HG03060 (cell line): ENCODE results near the gene KCTD19.

ENCODE experiments used
- ATAC-seq: cut with Tn5 transposase; IDR thresholded peaks from one replicate; pipeline ENCODE4 v1.9.1; 2021; ENCODE audit warnings: low read depth, moderate number of reproducible peaks; ENCODE audit not compliant: unreplicated experiment

The KCTD19 gene

GRCh38 chr16:67284699-67285646 is 41.6 kb downstream of the KCTD19 start:
- no peak for ATAC-seq

GRCh38 chr16:67283826-67284555 is 42.5 kb downstream of the KCTD19 start:
- ATAC-seq, result no peak

- no peak for ATAC-seq
These were observed 43.3 kb downstream of the KCTD19 start for GRCh38 chr16:67283039-67283825.

DNA sequence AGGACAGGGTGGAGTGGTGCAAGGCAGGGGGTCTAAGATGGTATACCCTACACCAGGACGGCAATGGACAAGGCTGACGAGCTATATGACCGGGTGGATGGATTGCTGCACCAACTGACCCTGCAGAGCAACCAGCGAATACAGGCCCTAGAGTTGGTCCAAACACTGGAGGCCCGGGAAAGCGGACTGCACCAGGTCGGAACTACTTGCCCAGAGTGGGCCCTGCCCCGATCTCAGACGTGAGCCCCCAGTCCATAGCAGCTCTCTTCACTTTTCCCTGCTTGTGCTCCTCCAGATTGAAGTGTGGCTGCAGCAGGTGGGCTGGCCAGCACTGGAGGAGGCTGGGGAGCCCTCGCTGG is 44.1 kb downstream of the KCTD19 start:
- no peak for ATAC-seq

- no peak for ATAC-seq
These were observed 44.8 kb downstream of the KCTD19 start for GRCh38 chr16:67281536-67282446.

GRCh38 chr16:67280090-67281015 is 46.2 kb downstream of the KCTD19 start:
- no peak for ATAC-seq

- no peak for ATAC-seq
These were observed 47.0 kb downstream of the KCTD19 start, which contains the start of gene PLEKHG4 for GRCh38 chr16:67279296-67280089. TSS of gene PLEKHG4 (plus strand) at chr16:67279532. CDS start at chr16:67280045, 513 bp downstream.

- no peak for ATAC-seq
These were observed 47.7 kb downstream of the KCTD19 start for GRCh38 chr16:67278773-67279295.

DNA sequence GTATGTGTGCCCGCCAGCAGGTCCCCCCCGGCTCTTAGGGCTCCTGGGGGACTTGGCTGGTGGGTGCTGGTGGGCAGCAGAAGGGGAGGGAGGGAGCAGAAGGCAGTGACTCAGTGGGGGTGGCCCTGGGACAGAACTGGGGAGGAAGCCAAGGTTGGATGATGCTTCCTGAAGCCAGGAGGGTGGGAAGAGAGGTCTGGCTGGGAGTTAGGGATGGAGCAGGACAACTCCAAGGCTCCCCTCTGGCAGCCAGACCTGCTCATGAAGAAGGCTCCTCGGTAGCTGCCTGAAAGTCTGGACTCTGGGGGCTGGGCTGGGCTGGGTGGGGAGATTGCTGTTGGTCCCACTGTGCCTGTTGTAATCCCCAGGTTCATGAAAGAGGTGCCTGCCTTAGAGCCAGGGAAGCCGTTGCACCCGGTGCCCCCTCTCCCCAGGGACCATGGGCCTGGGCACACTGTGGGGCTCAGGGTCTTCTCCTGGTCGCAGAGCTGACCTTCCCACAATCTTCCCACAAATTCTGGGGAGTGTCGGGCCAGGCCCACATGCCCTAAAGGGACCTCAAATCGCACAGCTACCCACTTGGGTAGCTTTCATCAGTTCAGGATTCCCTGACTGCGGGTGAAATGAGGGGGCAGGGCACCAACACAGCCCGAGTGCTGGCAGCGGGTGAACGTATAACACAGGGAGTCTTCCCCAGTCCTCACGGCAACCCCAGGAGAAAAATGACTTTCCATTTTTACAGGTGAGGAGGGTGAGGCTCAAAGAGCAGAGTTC is 48.4 kb downstream of the KCTD19 start:
- no peak for ATAC-seq

DNA sequence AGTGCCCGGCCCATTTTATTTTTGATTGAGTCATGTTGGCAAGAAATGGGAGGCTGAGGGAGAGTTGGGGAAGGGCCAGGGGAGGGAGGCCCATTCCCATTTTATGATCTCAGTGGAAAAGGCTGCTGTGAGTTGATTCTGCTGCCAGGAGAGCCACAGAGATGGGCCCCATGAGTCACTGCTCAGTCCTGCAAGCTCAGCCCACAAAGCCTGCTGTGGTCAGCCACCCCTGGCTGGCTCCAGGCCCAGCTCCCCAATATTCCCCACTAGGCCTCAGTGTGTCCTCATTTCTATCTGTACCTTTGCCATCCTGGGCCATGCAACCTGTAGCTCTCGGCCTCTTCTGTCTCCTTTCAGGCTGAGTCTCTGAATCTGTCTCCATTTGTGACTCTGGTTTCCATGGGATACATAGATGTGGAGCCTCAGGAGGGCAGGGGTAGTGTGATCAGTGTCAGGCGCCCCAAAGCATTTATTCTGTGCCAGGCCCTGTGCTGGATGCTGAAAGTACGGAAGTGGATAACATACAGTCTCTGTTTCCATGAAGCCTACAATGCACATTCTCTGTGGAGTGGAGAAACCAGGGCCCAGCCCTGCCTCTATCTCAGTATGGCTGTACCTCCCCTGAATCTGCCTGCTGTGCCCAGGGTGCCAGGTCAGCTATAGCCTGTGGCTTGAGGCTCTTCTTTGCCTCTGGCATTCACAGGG is 49.1 kb downstream of the KCTD19 start:
- ATAC-seq, result no peak

DNA sequence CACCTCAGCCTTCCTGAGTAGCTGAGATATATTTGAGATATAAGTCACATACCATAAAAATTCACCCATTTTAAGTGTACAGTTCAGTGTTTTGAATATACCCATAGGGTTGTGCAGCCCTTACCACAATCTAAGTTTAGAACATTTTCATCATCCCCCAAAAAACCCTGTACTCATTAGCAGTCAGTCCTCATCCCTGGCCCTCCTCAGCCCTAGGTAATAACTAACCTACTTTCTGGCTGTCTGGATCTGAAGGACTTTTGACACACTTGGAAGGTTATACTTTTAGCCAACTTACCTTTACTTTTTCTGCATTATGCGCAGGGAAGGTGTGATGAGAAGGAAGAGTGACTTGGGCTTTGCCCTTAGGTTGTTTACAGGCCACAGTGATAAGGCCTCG is 51.2 kb downstream of the KCTD19 start:
- ATAC-seq, result no peak

DNA sequence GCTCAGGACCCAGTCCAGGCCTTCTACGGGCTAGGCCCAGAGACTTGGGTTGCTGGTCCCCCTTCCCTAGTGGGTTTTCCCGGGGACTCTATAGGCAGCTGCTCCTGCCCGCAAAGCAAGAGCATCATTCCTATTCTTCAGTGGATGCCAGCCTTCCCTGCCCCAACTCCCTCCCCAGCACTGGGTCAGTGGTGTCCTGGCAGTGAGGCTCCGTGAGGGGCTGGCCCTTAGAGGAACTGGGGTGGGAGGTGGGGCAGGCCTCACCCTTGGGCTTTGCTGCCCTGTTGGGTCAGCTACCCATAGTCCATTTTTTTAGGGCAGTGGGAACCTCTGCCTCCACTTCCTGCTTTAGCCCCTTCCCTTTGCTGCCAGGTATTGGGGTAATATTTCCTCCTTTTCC is 55.1 kb downstream of the KCTD19 start:
- no peak for ATAC-seq

GRCh38 chr16:67270931-67271338 is 55.6 kb downstream of the KCTD19 start:
- no peak for ATAC-seq

DNA sequence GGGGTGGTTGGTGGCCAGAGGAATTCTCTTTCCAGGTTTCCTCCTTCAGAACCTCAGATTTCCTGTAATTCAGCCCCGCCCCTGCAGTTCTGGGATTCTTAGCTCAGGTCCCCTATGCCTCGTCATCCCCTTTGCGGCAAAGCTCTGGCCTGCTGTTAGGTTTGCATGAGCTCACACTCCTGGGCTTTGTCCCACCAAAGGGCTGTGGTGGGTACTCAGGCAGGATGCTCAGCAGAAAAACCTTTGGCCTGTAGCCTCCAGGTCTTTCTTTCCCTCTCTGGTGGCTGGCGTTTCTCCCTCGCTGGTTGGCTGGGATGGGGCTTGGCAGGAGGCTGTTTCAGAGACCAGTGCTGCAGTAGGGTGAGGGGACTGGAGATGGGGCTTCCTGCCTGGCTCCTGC is 56.8 kb downstream of the KCTD19 start:
- ATAC-seq, result no peak

DNA sequence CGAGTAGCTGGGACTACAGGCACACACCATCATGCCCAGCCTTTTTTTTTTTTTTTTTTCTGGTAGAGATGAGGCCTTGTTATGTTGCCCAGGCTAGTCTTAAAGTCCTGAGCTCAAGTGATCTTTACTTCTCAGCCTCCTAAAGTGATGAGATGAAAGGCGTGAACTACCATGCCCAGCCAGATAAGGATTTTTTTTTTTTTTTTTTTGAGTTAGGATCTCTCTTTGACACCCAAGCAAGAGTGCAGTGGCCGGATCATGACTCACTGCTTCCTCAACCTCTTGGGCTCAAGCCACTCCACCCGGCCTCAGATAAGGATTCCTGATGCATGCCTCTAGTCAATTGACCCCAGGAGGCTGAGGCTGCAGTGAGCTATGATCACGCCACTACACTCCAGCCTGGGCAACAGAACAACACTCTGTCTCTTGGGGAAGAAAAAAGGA is 58.4 kb downstream of the KCTD19 start:
- ATAC-seq, result no peak

- ATAC-seq, result no peak
These were observed 60.7 kb downstream of the KCTD19 start for GRCh38 chr16:67265834-67266233.
